IMR-90 (cell line): ENCODE data around the gene CA9. TPM values are rescaled to one million over a fixed set of nuclear protein-coding genes. Genes with fewer than 3 reads are reported as not detected.
A peak's percentile ranks its signal among the peaks of the same experiment; 100 is the strongest.

Source experiments
- ATAC-seq: fragments of 200-7000 bp; cut with Tn5 transposase; 2 replicates; pipeline ENCODE4 v1.9.1; 2020; ENCODE audit warnings: low read depth, mild to moderate bottlenecking, moderate library complexity
- BruUV-seq: library from RNA; stranded (reverse); fragments of 400-500 nt; replicated peaks from 2 replicates; lab custom pipeline; 2021; lab: Mats Ljungman, UMichigan
- CTCF ChIA-PET: fragments of 300-600 bp; formaldehyde crosslinking; extraction: SDS; loops from one replicate; lab custom pipeline; 2021; ENCODE audit warnings: antibody characterized with exemption; lab: Yijun Ruan, JAX
- POLR2A ChIA-PET: fragments of 300-600 bp; sonication (Branson Sonifier 250); formaldehyde crosslinking; loops from one replicate; lab custom pipeline; 2022; ENCODE audit warnings: antibody characterized with exemption; ENCODE audit not compliant: unreplicated experiment; lab: Charles Lee
- DNase-seq: peaks from one replicate; pipeline ENCODE4 v3.0.0; 2013
- H2AFZ ChIP-seq: replicated peaks from 2 replicates; pipeline ENCODE3; 2013; ENCODE audit warnings: low read length, mild to moderate bottlenecking; ENCODE audit not compliant: poor library complexity
- H2AK5ac ChIP-seq: 2 replicates; pipeline ENCODE4 v1.6.1; 2013; ENCODE audit warnings: low read depth, low read length, inconsistent platforms
- H2AK9ac ChIP-seq: replicated peaks from 2 replicates; pipeline ENCODE3; 2013; ENCODE audit warnings: mild to moderate bottlenecking, low read depth, low read length, moderate library complexity; ENCODE audit not compliant: poor library complexity
- H2BK120ac ChIP-seq: 2 replicates; pipeline ENCODE4 v1.6.1; 2013; ENCODE audit warnings: low read depth, low read length, inconsistent platforms
- H2BK15ac ChIP-seq: 3 replicates; pipeline ENCODE4 v1.6.1; 2013; ENCODE audit warnings: low read depth, low read length, inconsistent platforms
- H2BK20ac ChIP-seq: 2 replicates; pipeline ENCODE4 v1.6.1; 2013; ENCODE audit warnings: low read depth, mild to moderate bottlenecking, inconsistent platforms, low read length, moderate library complexity
- H2BK5ac ChIP-seq: 2 replicates; pipeline ENCODE4 v1.6.1; 2013; ENCODE audit warnings: mild to moderate bottlenecking, low read depth, low read length, inconsistent platforms; ENCODE audit not compliant: poor library complexity, severe bottlenecking
- H3K14ac ChIP-seq: replicated peaks from 2 replicates; pipeline ENCODE4 v1.6.1; 2013; ENCODE audit warnings: low read depth, low read length, inconsistent platforms
- H3K18ac ChIP-seq: 2 replicates; pipeline ENCODE4 v1.6.1; 2013; ENCODE audit warnings: low read depth, low read length, control low read depth
- H3K23ac ChIP-seq: 2 replicates; pipeline ENCODE4 v1.6.1; 2013; ENCODE audit warnings: low read depth, low read length, inconsistent platforms
- H3K27ac ChIP-seq: 2 replicates; pipeline ENCODE4 v1.5.1; 2013; ENCODE audit warnings: mild to moderate bottlenecking, control low read depth, low read length; ENCODE audit not compliant: insufficient read depth
- H3K27me3 ChIP-seq: 2 replicates; pipeline ENCODE4 v1.6.1; 2013; ENCODE audit warnings: low read length; ENCODE audit not compliant: control insufficient read depth, insufficient read depth
- H3K36me3 ChIP-seq: 2 replicates; pipeline ENCODE4 v1.6.1; 2013; ENCODE audit warnings: low read length, mixed read lengths; ENCODE audit not compliant: control insufficient read depth, insufficient read depth
- H3K4ac ChIP-seq: 2 replicates; pipeline ENCODE4 v1.6.1; 2013; ENCODE audit warnings: low read depth, low read length, inconsistent platforms
- H3K4me1 ChIP-seq: 2 replicates; pipeline ENCODE4 v1.6.1; 2013; ENCODE audit warnings: low read length, mixed read lengths; ENCODE audit not compliant: control insufficient read depth, insufficient read depth
- H3K4me2 ChIP-seq: 2 replicates; pipeline ENCODE4 v1.6.1; 2013; ENCODE audit warnings: low read depth, mild to moderate bottlenecking, control low read depth, low read length, moderate library complexity
- H3K4me3 ChIP-seq: 2 replicates; pipeline ENCODE4 v1.5.1; 2013; ENCODE audit warnings: low read depth, mild to moderate bottlenecking, control low read depth, low read length, moderate library complexity; ENCODE audit not compliant: insufficient read depth
- H3K56ac ChIP-seq: 2 replicates; pipeline ENCODE4 v1.6.1; 2013; ENCODE audit warnings: low read length, inconsistent platforms; ENCODE audit not compliant: insufficient read depth; ENCODE audit errors: extremely low read depth
- H3K79me1 ChIP-seq, 2 experiments: 2 replicates each; pipeline ENCODE4 v1.6.1; 2013; ENCODE audit warnings: low read length in 2 of 2, inconsistent platforms in 1 of 2, low read depth in 1 of 2
- H3K9ac ChIP-seq: 2 replicates; pipeline ENCODE4 v1.6.1; 2013; ENCODE audit warnings: low read depth, low read length, control low read depth
- H3K9me1 ChIP-seq: 2 replicates; pipeline ENCODE4 v1.6.1; 2013; ENCODE audit warnings: low read length, inconsistent platforms; ENCODE audit not compliant: insufficient read depth
- H3K9me3 ChIP-seq: 2 replicates; pipeline ENCODE4 v1.6.1; 2013; ENCODE audit warnings: low read length; ENCODE audit not compliant: control insufficient read depth, insufficient read depth
- H4K20me1 ChIP-seq: 2 replicates; pipeline ENCODE4 v1.6.1; 2013; ENCODE audit warnings: low read length, inconsistent platforms; ENCODE audit not compliant: insufficient read depth
- H4K5ac ChIP-seq: 2 replicates; pipeline ENCODE4 v1.6.1; 2013; ENCODE audit warnings: mild to moderate bottlenecking, low read depth, low read length, control low read depth
- H4K8ac ChIP-seq, 2 experiments: 2 replicates each; pipeline ENCODE4 v1.6.1; 2013; ENCODE audit warnings: low read depth in 2 of 2, low read length in 2 of 2, control low read depth in 1 of 2, inconsistent platforms in 1 of 2
- H4K91ac ChIP-seq: 2 replicates; pipeline ENCODE4 v1.6.1; 2013; ENCODE audit warnings: low read depth, low read length, inconsistent platforms; ENCODE audit not compliant: insufficient read depth
- BHLHE40 ChIP-seq: fragments of 150-350 bp; IDR thresholded peaks from 2 replicates; pipeline ENCODE4 v1.6.1; 2016; ENCODE audit warnings: mild to moderate bottlenecking, low read depth, low read length
- CHD1 ChIP-seq: IDR thresholded peaks from 2 replicates; pipeline ENCODE4 v1.6.1; 2012; ENCODE audit warnings: low read depth, low read length, improper control_type of control experiment
- FOS ChIP-seq: fragments of 150-350 bp; IDR thresholded peaks from 2 replicates; pipeline ENCODE4 v1.6.1; 2016; ENCODE audit warnings: low read depth, low read length
- MAZ ChIP-seq: IDR thresholded peaks from 2 replicates; pipeline ENCODE4 v1.6.1; 2012; ENCODE audit warnings: low read depth, mild to moderate bottlenecking, low read length, improper control_type of control experiment, moderate library complexity, borderline replicate concordance
- MXI1 ChIP-seq: IDR thresholded peaks from 2 replicates; pipeline ENCODE4 v1.6.1; 2012; ENCODE audit warnings: low read depth, mild to moderate bottlenecking, low read length, moderate library complexity, borderline replicate concordance
- POLR2A ChIP-seq: IDR thresholded peaks from 2 replicates; pipeline ENCODE4 v1.6.1; 2012; ENCODE audit warnings: mild to moderate bottlenecking, low read depth, low read length
- RAD21 ChIP-seq: IDR thresholded peaks from 2 replicates; pipeline ENCODE4 v1.6.1; 2012; ENCODE audit warnings: low read length, improper control_type of control experiment
- RFX5 ChIP-seq: IDR thresholded peaks from 2 replicates; pipeline ENCODE4 v1.8.0; 2012; ENCODE audit warnings: low read depth, mild to moderate bottlenecking, low read length, moderate library complexity
- WGBS, 2 experiments: methylation state at CpG; one replicate each; pipeline versions ENCODE4 v1.1.5 to v1.1.7; 2013; ENCODE audit warnings: missing lambda C conversion rate in 2 of 2; ENCODE audit not compliant: insufficient read length in 1 of 2; ENCODE audit errors: extremely low coverage in 2 of 2; 5-methylcytosine and 5-hydroxymethylcytosine counted together
- dilution Hi-C: fragments of 300-500 bp; cut with HindIII; formaldehyde crosslinking; loops from one replicate; pipeline ENCODE4 v1.14.3; 2018; ENCODE audit warnings: low sequenced_read_pairs; ENCODE audit not compliant: unreplicated experiment
- in situ Hi-C: fragments of 300-500 bp; cut with MboI; formaldehyde crosslinking; loops from 3 replicates; pipeline ENCODE4 v1.14.3; 2019; ENCODE audit warnings: low sequenced_read_pairs, inconsistent platforms, mixed read lengths
- intact Hi-C: fragments of 100-400 bp; cut with micrococcal nuclease; formaldehyde crosslinking; loops from 2 replicates; pipeline ENCODE4 v1.10.0; 2022
- polyA plus RNA-seq, 3 experiments: library from polyadenylated mRNA; depleted of rRNA; stranded (reverse); fragments of >200 nt; gene quantifications; 2 replicates each; pipeline ENCODE4 v1.2.3, GENCODE V29; 2012; ENCODE audit warnings: low replicate concordance in 1 of 3
- total RNA-seq: library from RNA; depleted of rRNA; stranded (reverse); fragments of >200 nt; gene quantifications from 2 replicates; pipeline ENCODE4 v1.2.3, GENCODE V29; 2012
- TF ChIP-seq, protein P1 (sequence below): fragments of 150-350 bp; IDR thresholded peaks from 2 replicates; pipeline ENCODE4 v1.6.1; 2017; ENCODE audit warnings: mild to moderate bottlenecking, antibody characterized with exemption, low read length, low read depth

The CA9 gene
- total and polyA plus RNA-seq, 2 of the 4 experiments (the other 2 are of a cell fraction): 0.54 to 3.9 TPM

DNA sequence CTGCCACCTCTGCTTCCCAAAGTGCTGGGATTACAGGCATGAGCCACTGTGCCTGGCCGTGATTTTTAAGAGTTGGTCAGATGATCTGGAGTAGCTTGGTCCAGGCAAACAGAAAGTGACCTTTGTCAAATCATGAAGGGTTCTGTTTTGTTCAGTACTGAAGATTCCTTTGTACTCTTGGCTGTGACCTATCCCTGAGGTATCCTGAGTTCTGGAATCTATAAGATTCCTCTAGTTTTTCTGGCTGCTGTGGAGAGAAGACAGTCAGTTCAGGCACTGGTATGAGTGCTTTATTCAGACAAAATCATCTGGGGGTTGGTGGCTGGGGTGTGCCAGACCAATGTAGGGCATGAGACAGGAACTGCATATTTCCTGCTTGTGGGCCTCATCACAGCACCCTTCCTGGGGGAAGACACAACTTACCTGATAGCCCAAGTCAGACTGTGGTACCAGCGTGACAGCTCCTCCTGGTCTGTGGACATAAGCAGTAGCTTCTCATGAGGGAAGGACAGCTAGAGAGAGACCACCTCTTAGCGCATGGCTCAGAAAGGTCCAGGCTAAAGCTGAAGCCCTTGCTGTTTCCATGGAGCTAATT is 11.9 kb upstream of the CA9 start (continued):
- no peak for TF ChIP-seq MXI1

DNA sequence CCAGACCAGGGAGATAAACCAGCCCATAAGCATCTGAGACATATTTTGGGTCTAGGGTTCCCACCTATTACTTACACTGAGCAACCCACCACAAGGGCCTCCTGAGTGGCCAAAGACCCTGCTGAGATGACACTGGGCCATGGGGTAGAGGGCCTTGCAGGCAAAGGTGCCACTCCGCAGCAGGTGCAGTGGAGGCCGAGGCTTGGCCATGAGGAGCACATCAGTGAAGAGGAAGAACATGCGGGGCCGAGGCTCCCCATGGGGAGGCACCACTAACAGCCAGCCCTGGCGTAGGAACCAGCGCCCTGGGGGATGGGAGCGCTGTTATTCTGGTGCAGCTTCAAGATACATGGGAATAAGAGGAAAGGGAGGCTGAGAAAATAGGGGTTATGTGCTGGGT is 11.3 kb upstream of the CA9 start:
- POLR2A ChIA-PET: no interaction called here
- no peaks in the 10 kb centered on the region for H3K27me3 ChIP-seq
- intact Hi-C loops: no loop called here
- no peak overlapping the region for H2BK120ac ChIP-seq
- no peak overlapping the region for H4K5ac ChIP-seq
- peak overlapping the region; percentile 54; the same call in 1 of the 2 replicates for H2AK5ac ChIP-seq
- no peak overlapping the region for H2AK9ac ChIP-seq
- no peak overlapping the region for H3K9ac ChIP-seq
- in situ Hi-C loops: no loop called here
- CTCF ChIA-PET: no interaction called here
- H2BK5ac ChIP-seq: no peak overlapping the region
- H3K4me3 ChIP-seq: no peak overlapping the region
- no peak overlapping the region for H3K4me2 ChIP-seq
- H2BK15ac ChIP-seq: no peak overlapping the region
- H3K4me1 ChIP-seq: peaks cover 15% of the 10 kb centered on the region
- DNase-seq (no peak), ATAC-seq (no peak)
- no peak for TF ChIP-seq BHLHE40
- no peak for TF ChIP-seq MAZ
- no peak for TF ChIP-seq FOS
- TF ChIP-seq, protein P1, sequence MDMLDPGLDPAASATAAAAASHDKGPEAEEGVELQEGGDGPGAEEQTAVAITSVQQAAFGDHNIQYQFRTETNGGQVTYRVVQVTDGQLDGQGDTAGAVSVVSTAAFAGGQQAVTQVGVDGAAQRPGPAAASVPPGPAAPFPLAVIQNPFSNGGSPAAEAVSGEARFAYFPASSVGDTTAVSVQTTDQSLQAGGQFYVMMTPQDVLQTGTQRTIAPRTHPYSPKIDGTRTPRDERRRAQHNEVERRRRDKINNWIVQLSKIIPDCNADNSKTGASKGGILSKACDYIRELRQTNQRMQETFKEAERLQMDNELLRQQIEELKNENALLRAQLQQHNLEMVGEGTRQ: no peak
- no peak for TF ChIP-seq RAD21
- no peak for TF ChIP-seq RFX5
- TF ChIP-seq POLR2A: no peak
- no peak for TF ChIP-seq CHD1
- H3K27ac ChIP-seq: no peak overlapping the region
- no peak overlapping the region for H2AFZ ChIP-seq
- H3K79me1 ChIP-seq: peaks cover 30 to 65% of the 10 kb centered on the region in 2 experiments; a peak in 3 of 4 replicates
- no peak overlapping the region; a peak in 1 of 4 replicates for H4K8ac ChIP-seq
- no peak overlapping the region for H3K56ac ChIP-seq
- no peak overlapping the region for H2BK20ac ChIP-seq
- dilution Hi-C loops: no loop called here
- peaks cover 11% of the 10 kb centered on the region for H3K36me3 ChIP-seq
- H4K20me1 ChIP-seq: peaks cover 3% of the 10 kb centered on the region; the same call in 1 of the 2 replicates
- 80% methylated on average over 1 of the region's 7 CpGs; no CpG with 5 or more reads in 1 of the 2 experiments for WGBS, 2 experiments
- no TSS peak for BruUV-seq
- H3K4ac ChIP-seq: no peak overlapping the region
- H3K18ac ChIP-seq: no peak overlapping the region
- no peak overlapping the region for H3K23ac ChIP-seq
- H3K9me1 ChIP-seq: peaks cover 15% of the 10 kb centered on the region
- H4K91ac ChIP-seq: no peak overlapping the region
- no peaks in the 10 kb centered on the region for H3K9me3 ChIP-seq
- no peak overlapping the region for H3K14ac ChIP-seq
